Right lobe of liver (tissue), 6 donors: ENCODE results near the gene IFNL3. TPM values are rescaled to one million over a fixed set of nuclear protein-coding genes. Genes with fewer than 3 reads are reported as not detected.
A peak's percentile ranks its signal among the peaks of the same experiment; 100 is the strongest.
"Not testable (repeated sequence)": the region's sequence is repeated elsewhere in the genome, so short reads cannot be mapped to it uniquely, and the experiment has no call there.

Experiments used
- ATAC-seq, 4 donors: fragments of 200-7000 bp; cut with Tn5 transposase; one replicate each; pipeline ENCODE4 v1.9.1; 2020; ENCODE audit warnings: mild to moderate bottlenecking in 4 of 4, moderate library complexity in 4 of 4
- DNase-seq, 3 donors: peaks; one replicate each; pipeline ENCODE4 v3.0.0-alpha.2; 2020
- H3K27ac ChIP-seq, 3 donors: fragments of 200-600 bp; one replicate each; pipeline ENCODE4 v1.8.0; 2022
- H3K27me3 ChIP-seq, 2 donors: fragments of 200-600 bp; one replicate each; pipeline ENCODE4 v1.8.0; 2022
- H3K36me3 ChIP-seq, 4 donors: fragments of 200-600 bp; sonication (generic) in 1 of 4; one replicate each; pipeline versions ENCODE4 v1.5.1 to v1.8.0; 2017 to 2022; ENCODE audit warnings: control low read depth in 1 of 4
- H3K4me1 ChIP-seq, 4 donors: fragments of 200-600 bp; sonication (generic) in 1 of 4; one replicate each; pipeline versions ENCODE4 v1.5.1 to v1.8.0; 2017 to 2022; ENCODE audit warnings: control low read depth in 1 of 4
- H3K4me3 ChIP-seq, 3 donors: fragments of 200-600 bp; one replicate each; pipeline ENCODE4 v1.8.0; 2022
- H3K9me3 ChIP-seq, 4 donors: fragments of 200-600 bp; sonication (generic) in 1 of 4; one replicate each; pipeline versions ENCODE4 v1.5.1 to v1.8.0; 2017 to 2022; ENCODE audit warnings: control low read depth in 1 of 4
- POLR2A ChIP-seq: fragments of 450-650 bp; IDR thresholded peaks from one replicate; pipeline ENCODE4 v1.6.1; 2017; ENCODE audit warnings: antibody characterized with exemption, mild to moderate bottlenecking
- WGBS: methylation state at CpG from one replicate; pipeline ENCODE4 v1.1.6; 2018; ENCODE audit warnings: low coverage, low lambda C conversion rate; ENCODE audit not compliant: insufficient coverage; ENCODE audit errors: missing lambda C conversion rate; 5-methylcytosine and 5-hydroxymethylcytosine counted together
- intact Hi-C, 2 donors: fragments of 100-400 bp; cut with DNase I; formaldehyde crosslinking; loops; one replicate each; pipeline versions ENCODE4 v1.11.2 to v1.14.1; 2022
- total RNA-seq, 6 experiments: library from RNA; depleted of rRNA in 2 of 6; stranded (reverse); fragments of >200 nt in 2 of 6; fragmentation: NEBNext Ultra II Directional in 3 of 6; extraction: Animal tissue kit (Norgen Biotek cat#: 25700) in 3 of 6; gene quantifications; one replicate each; pipeline versions ENCODE4 v1.1.0 to v1.2.4, GENCODE V29; 2016 to 2023
- TF ChIP-seq, protein P1 (sequence below), 4 donors: fragments of 200-600 bp in 3 of 4; fragments of 450-650 bp in 1 of 4; IDR thresholded peaks; one replicate each; pipeline versions ENCODE4 v1.5.1 to v1.8.0; 2016 to 2022; ENCODE audit warnings: antibody characterized with exemption in 4 of 4, mild to moderate bottlenecking in 2 of 4
- donor health status: DM: no; HTN: yes; CAD: no.
- donor health status: DM: no; HTN: no; CAD: no.
- donor health status: DM: no; HTN: no; CAD: no.
- donor health status: DM: no; HTN: yes; CAD: no.
- donor health status: DM: no; HTN: yes; CAD: no.

IFNL3 gene
- total RNA-seq, 6 experiments from 2014 or later, result not detected

DNA sequence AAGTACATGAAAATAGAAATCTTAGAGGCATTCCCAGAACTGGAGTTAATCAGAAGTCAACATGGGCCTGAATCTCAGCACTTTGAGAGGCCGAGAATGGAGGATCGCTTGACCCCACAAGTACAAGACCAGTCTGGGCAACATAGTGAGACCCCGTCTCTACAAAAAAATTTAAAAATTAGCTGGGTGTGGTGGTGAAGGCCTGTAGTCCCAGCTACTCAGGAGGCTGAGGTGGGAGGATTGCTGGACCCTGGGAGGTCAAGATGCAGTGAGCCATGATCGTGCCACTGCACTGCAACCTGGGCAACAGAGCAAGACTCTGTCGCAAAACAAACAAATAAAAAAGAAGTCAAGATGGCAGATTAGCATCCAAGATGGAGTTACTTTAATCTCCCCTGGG, 31.9 kb upstream of the IFNL3 start:
- TF ChIP-seq, protein P1, sequence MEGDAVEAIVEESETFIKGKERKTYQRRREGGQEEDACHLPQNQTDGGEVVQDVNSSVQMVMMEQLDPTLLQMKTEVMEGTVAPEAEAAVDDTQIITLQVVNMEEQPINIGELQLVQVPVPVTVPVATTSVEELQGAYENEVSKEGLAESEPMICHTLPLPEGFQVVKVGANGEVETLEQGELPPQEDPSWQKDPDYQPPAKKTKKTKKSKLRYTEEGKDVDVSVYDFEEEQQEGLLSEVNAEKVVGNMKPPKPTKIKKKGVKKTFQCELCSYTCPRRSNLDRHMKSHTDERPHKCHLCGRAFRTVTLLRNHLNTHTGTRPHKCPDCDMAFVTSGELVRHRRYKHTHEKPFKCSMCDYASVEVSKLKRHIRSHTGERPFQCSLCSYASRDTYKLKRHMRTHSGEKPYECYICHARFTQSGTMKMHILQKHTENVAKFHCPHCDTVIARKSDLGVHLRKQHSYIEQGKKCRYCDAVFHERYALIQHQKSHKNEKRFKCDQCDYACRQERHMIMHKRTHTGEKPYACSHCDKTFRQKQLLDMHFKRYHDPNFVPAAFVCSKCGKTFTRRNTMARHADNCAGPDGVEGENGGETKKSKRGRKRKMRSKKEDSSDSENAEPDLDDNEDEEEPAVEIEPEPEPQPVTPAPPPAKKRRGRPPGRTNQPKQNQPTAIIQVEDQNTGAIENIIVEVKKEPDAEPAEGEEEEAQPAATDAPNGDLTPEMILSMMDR (IDR thresholded peaks at IDR 0.05), result no peak
- TF ChIP-seq POLR2A, result no peak
- no peaks in the 10 kb centered on the region for H3K27me3 ChIP-seq
- H3K36me3 ChIP-seq, result no peaks in the 10 kb centered on the region
- 91% methylated on average over 5 of the region's 5 CpGs for WGBS
- intact Hi-C loops, result no loop called here
- DNase-seq (peak in 1 of 3 donors; percentile 11), ATAC-seq (no peak)
- no peak overlapping the region for H3K4me3 ChIP-seq
- H3K4me1 ChIP-seq, result no peaks in the 10 kb centered on the region
- H3K27ac ChIP-seq, result no peak overlapping the region
- H3K9me3 ChIP-seq, result no peaks in the 10 kb centered on the region

DNA sequence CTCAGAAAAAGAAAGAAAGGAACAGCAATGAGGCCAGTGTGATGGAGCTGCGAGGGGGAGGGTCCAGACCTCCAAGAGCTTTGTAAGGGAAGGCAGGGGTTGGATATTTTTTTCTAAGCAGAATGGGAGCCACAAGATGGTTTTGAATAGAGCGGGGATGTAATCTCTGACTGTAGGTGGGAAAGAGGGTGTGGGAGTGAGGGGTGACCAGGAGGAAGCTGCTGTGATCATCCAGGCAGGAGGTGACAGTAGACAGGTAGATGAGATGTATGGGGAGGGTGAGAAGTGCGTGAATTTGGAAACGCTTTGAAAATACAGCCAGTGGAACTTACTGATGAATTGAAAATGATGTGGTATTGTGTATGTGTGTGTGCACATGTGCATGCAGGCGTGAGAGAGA, 30.8 kb upstream of the IFNL3 start:
- Histone ChIP-seq H3K27ac (no peak overlapping the region), H3K9me3 (no peaks in the 10 kb centered on the region), H3K4me1 (no peaks in the 10 kb centered on the region), H3K36me3 (no peaks in the 10 kb centered on the region), H3K27me3 (no peaks in the 10 kb centered on the region), H3K4me3 (no peak overlapping the region)
- TF ChIP-seq POLR2A, result no peak
- TF ChIP-seq, protein P1 (IDR thresholded peaks at IDR 0.05), result no peak
- ATAC-seq (no peak), DNase-seq (no peak)
- intact Hi-C loops, result no loop called here
- 68% methylated on average over 5 of the region's 5 CpGs for WGBS

DNA sequence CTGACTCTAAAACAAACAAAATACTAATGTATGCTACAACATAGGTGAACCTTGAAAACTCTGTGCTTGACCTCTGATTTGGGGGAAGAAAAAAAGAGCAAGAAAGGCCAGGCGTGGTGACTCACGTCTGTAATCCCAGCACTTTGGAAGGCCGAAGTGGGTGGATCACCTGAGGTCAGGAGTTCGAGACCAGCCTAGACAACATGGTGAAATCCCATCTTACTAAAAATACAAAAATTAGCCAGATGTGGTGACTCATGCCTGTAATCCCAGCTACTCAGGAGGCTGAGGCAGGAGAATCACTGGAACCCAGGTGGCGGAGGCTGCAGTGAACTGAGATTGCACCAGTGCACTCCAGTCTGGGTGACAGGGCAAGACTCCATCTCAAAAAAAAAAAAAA, 29.1 kb upstream of the IFNL3 start:
- H3K27ac ChIP-seq, H3K36me3 ChIP-seq, H3K27me3 ChIP-seq, H3K4me3 ChIP-seq, intact Hi-C loops, H3K4me1 ChIP-seq, H3K9me3 ChIP-seq, ATAC-seq: not testable (repeated sequence)
- 90% methylated on average over 5 of the region's 5 CpGs for WGBS
- DNase-seq, result peak in 1 of 3 donors; percentile 11

DNA sequence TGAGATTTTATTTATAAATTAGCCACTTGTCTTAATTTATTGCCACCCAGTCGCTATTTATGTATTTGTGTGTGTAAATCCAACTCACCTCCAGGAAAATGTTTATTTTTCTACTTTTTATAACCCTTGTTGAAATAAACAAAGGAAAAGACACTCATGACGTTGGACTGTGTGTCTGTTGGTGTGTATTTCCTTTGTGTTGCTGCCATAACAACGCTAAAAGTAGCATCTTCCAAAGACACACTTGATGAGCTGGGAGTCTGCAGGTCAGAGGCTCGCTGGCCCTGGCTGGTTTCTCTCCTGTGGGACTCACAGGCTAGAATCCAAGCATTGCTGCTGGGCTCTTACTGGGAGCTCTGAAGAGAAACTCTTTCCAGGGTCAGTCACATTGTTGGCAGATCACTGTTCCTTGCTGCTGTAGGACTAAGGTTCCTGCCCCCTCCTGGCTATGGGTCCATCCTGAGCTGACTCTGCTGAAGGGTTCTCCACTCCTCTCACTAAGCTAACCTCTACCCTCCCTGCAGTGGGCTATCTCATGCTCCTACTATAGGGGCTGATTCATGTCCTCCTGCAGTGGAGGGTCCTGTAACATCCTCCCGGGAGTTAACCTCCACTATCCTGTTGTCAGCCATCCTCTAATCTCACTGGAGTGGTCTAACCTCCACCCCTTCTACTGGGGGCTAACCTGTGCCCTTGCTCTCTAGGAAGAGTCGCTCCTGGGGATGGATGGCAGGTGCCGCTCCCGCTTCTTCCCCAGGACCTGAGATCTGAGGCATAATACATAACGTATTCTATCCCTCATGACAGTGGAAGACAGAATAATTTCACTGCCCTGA, 25.4 kb upstream of the IFNL3 start:
- Histone ChIP-seq H3K27ac (no peak overlapping the region), H3K4me1 (no peaks in the 10 kb centered on the region), H3K27me3 (no peaks in the 10 kb centered on the region), H3K9me3 (no peaks in the 10 kb centered on the region), H3K36me3 (no peaks in the 10 kb centered on the region), H3K4me3 (no peak overlapping the region)
- DNase-seq (peak in 1 of 3 donors; percentile 20), ATAC-seq (no peak)
- intact Hi-C loops, result no loop called here
- 68% methylated on average over 8 of the region's 9 CpGs for WGBS
- no peak for TF ChIP-seq POLR2A
- TF ChIP-seq, protein P1 (IDR thresholded peaks at IDR 0.05), result no peak

DNA sequence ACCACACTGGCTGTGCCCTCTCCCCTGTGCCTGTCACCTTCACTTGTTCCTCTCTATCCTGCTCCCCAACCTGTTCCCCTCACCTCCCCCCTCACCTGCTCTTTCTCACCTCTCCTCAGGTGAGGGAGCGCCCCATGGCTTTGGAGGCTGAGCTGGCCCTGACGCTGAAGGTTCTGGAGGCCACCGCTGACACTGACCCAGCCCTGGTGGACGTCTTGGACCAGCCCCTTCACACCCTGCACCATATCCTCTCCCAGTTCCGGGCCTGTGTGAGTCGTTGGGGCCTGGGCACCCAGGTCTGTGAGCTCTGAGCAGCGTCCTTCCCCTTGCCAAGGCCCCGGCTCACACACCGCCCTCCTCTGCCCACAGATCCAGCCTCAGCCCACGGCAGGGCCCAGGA, 24.6 kb upstream of the IFNL3 start:
- WGBS, result 38% methylated on average over 2 of the region's 10 CpGs
- H3K4me3 ChIP-seq, H3K36me3 ChIP-seq, H3K27me3 ChIP-seq, H3K4me1 ChIP-seq, intact Hi-C loops, ATAC-seq, H3K27ac ChIP-seq, H3K9me3 ChIP-seq: not testable (repeated sequence)
- peak in 1 of 3 donors; percentile 30 for DNase-seq

DNA sequence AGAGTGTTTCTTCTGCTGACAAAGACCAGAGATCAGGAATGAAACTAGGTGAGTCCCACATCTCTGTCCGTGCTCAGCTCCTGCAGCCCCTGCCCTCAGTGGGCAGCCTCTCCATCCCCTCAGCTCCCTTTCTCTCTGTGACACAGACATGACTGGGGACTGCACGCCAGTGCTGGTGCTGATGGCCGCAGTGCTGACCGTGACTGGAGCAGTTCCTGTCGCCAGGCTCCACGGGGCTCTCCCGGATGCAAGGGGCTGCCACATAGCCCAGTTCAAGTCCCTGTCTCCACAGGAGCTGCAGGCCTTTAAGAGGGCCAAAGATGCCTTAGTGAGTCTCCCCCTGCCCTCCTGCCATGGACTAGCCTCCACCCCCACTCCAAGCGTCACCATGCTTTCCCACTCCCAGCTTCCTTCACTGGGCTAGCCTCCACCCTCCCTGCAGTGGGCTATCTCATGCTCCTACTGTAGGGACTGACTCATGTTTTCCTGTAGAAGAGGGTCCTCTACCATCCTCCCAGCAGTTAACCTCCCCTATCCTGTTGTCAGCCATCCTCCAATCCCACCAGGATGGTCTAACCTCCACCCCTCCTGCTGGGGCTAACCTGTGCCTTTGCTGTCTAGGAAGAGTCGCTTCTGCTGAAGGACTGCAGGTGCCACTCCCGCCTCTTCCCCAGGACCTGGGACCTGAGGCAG, 23.9 kb upstream of the IFNL3 start:
- H3K4me3 ChIP-seq, H3K27ac ChIP-seq, H3K27me3 ChIP-seq, intact Hi-C loops, ATAC-seq, H3K36me3 ChIP-seq, H3K9me3 ChIP-seq: not testable (repeated sequence)
- DNase-seq, result peak in 1 of 3 donors; percentile 34
- WGBS, result 75% methylated on average over 3 of the region's 10 CpGs
- peaks cover 0 to 11% (median 0%) of the 10 kb centered on the region in 4 donors for H3K4me1 ChIP-seq

DNA sequence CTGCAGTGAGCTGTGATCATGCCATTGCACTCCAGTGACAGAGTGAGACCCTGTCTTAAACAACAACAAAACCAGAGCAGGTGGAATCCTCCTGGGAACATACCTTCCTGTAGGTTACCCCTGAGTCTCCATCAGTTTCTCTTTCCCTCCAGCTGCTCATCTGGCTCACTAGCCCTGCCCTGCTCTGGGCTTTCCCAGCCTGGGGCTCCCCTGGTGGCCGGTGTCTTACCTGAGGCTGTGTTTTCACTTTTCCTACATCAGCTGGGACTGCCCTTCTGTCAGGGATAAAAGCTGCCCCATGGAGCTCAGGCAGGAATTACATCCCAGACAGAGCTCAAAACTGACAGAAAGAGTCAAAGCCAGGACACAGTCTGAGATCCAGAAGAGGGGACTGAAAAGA, 23.3 kb upstream of the IFNL3 start, which contains the start of gene IFNL2:
Gene IFNL2 (plus strand): TSS at position 312 of the 400 bp plus-strand sequence. CDS start 173 bp downstream, outside the sequence.
- intact Hi-C loops, DNase-seq, H3K27ac ChIP-seq, H3K36me3 ChIP-seq, H3K27me3 ChIP-seq, H3K9me3 ChIP-seq, H3K4me3 ChIP-seq: not testable (repeated sequence)
- peak; percentile 54 to 82 (median 60) for ATAC-seq
- peaks cover 0 to 16% (median 2%) of the 10 kb centered on the region in 4 donors for H3K4me1 ChIP-seq
- WGBS, result no CpG with 5 or more reads among the region's 1 CpG
